Activated naive CD4-positive, alpha-beta T cell treated with Interleukin-2 at 50 U/mL for 16 hours (primary cell): ENCODE results near the gene CNTN4.

ENCODE experiments used
- DNase-seq: peaks from one replicate; pipeline ENCODE4 v3.0.0-alpha.2; 2020

Gene CNTN4

DNA sequence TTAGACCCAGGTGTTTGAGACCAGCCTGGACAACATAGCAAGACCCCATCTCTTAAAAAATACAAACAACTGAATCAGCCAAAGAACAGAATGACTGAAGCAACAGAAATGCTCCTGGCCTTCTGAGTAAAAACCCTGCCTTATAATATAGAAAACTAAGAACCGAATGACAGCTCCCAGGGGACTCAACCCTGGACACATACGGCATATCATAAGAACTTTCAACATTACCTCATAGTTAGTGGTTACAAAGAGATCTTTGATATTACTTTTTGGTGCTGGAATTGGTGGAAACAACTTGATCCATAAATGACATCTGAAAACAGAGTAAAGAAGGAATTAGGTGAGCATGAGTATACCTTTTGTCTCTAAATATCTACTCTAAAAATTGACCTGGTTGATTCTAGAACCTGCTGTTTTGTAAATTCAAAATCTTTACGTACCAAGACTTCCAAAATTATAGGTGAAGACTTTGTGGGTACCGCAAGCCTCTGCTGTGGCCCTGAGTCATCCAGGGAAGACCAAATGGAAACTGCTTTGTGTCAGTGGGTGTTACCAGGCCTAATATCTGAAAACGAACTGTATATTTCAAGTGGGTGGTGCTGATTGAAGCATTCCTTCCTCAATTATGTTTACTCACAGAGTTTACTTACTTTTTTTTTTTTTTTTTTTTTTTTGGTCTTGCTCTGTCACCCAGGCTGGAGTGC is 976.0 kb downstream of the CNTN4 start:
- no peak for DNase-seq

DNA sequence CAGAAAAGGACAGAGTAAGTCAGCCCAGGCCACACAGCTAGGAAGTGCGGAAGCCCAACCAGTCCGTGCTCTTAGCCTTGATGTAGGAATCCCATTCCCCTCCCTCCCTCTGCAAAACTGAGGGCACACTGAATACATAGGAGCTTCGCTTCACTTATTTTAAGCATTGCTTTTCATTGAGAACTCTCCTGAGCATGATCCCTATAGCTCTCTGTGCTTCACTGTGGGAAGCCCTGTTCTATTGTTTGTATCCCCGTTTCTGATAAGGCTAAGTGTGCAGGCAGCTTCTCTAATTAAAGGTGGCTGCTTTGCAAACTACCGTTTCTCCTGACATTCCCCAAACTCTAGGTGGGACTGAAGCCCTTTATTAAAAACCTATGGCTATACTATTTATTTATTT is 981.6 kb downstream of the CNTN4 start:
- DNase-seq: no peak

- DNase-seq: no peak
These were observed 982.9 kb downstream of the CNTN4 start for GRCh38 chr3:3081381-3082233.

- DNase-seq: no peak
These were observed 983.7 kb downstream of the CNTN4 start for GRCh38 chr3:3082234-3082924.

DNA sequence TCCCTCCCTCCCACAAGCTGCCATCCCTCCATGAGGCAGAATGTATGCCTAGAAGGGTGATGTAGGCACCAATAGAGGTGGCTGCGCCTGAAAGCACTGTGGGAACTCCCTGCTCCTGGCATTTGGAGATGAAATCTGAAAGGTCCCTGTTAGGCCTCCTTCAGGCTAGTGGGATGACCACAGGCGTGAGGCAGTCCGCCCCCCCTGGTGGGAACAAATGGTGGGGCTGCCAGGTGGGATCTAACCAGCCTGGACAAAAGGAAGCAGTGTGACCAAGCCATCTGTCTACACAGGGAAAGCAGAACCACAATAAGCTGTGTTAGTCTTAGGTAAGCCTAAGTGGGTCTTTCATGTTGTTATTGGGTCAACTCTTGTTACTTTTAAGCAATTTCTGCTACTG is 986.2 kb downstream of the CNTN4 start:
- DNase-seq: no peak

DNA sequence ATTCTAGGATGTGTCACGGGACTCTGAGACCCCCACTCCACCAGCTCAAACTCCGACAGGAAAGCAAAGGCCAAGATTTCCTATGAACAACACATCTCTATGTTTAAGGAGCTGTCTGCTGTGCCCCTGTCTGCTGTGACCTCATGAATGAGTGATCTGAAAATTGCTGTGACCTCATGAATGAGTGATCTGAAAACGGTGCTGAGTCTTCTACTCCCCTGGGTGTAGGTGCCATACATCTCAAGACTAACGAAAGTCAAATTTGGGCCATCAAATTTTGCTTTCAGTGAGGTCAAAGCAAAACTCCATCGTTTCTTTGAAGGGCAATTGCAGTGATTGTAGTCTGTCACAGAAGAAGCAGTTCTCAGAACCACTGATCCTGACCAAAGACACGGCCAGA is 987.1 kb downstream of the CNTN4 start:
- DNase-seq: no peak

- DNase-seq: no peak
These were observed 987.6 kb downstream of the CNTN4 start for GRCh38 chr3:3086239-3086638.

DNA sequence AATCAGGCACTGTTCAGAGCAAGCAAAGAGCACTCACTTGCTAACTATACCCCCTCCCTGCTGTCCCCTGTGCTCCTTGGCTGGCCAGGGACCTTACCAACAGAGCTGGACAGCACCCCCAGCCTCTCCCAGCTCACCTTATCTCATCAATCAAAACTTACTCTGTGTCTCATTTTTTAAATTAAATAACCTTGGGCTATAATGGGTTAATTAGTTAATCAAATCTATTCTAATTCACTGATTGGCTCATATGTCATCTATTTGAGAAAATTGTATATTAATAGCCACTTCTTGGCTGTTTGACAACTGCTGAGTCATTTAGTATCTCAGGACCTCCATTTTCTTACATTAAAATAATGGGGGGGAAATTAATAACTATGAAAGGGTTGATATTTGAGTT is 988.6 kb downstream of the CNTN4 start:
- DNase-seq: no peak

- no peak for DNase-seq
These were observed 989.2 kb downstream of the CNTN4 start for GRCh38 chr3:3087716-3088465.

- no peak for DNase-seq
These were observed 990.4 kb downstream of the CNTN4 start for GRCh38 chr3:3089017-3089416.

DNA sequence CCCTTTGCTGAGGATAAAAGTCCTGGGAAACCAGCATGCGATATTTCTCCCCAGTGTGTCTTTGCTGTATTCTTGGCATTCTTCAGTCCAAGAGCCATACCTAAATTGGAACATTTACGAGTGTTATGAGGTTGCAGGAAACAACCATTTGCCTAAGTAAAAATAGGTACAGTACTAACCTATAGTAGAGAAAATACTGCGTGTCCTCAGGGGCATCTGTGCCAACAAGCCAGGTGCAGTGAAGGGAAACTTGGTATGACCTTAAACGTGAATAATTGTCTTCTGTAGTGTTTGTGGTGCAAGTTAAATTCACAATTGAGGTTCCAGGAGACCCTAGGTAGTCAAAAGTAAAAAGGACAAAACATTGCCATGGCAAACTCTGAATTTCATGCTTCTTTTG is 999.3 kb downstream of the CNTN4 start:
- no peak for DNase-seq

- DNase-seq: no peak
These were observed 1003.2 kb downstream of the CNTN4 start for GRCh38 chr3:3101660-3102458.

GRCh38 chr3:3102751-3103150 is 1004.1 kb downstream of the CNTN4 start:
- DNase-seq: no peak

DNA sequence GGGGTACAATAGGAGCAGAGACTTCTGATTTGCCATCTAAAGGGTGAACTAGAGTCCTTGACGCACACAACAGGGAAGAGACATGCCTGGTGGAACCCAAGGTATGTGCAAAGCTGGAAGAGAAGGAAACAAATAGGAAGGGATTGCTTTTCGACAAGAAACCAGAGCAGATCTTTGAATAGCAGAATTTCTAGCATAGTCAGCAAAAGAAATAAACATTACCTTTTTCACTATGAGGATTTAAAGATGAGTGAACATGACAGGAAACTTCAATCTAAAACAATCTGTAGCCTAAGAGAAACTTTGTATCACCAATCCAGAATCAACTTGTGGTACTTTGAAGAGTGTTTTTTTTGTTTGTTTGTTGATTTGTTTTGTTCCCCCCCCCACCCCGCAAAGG is 1006.6 kb downstream of the CNTN4 start:
- DNase-seq: no peak

GRCh38 chr3:3105815-3106214 is 1007.1 kb downstream of the CNTN4 start:
- DNase-seq: no peak

DNA sequence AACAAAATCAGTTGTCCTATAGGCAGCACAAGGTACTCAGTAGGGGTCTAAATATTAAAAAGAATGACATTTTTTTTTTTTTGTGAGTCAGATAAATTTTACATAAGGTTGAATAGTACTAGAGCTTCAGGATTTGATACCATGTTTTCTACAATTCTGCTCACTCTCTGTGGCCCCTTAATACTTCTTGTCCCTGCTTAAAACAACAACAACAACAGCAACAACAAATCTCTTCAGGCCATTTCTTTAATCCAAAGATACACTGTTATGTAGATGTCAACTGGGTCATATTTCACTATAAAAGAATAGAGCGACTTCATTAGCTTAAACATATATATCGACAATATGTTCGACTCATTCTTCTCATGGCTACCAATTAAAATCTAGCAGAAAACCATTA is 1008.5 kb downstream of the CNTN4 start:
- no peak for DNase-seq
